Pancreas (tissue), 10 donors: ENCODE data around the gene GULP1. TPM values are rescaled to one million over a fixed set of nuclear protein-coding genes. Genes with fewer than 3 reads are reported as not detected.
"Not testable (repeated sequence)": the region's sequence is repeated elsewhere in the genome, so short reads cannot be mapped to it uniquely, and the experiment has no call there.

Experiments
- ATAC-seq, 4 donors: fragments of 200-7000 bp; cut with Tn5 transposase; one replicate each; pipeline versions ENCODE4 v1.8.0 to v1.9.1; 2020; ENCODE audit warnings: mild to moderate bottlenecking in 4 of 4, moderate library complexity in 4 of 4
- DNase-seq, 6 donors: peaks; one replicate each; pipeline ENCODE4 v3.0.0-alpha.2; 2020
- FAIRE-seq: peaks from 2 replicates; lab custom pipeline; 2012; peaks lifted over from hg19 to GRCh38; lab: Jason Lieb, UNC
- H3K27ac ChIP-seq, 4 donors: fragments of 200-600 bp; sonication (generic); 1 replicate in 3 of 4; 2 replicates in 1 of 4; pipeline versions ENCODE4 v1.5.0 to v1.8.0; 2020
- H3K27me3 ChIP-seq, 4 donors: fragments of 200-600 bp; one replicate each; pipeline ENCODE4 v1.8.0; 2021
- H3K36me3 ChIP-seq, 3 donors: fragments of 200-600 bp; sonication (generic) in 1 of 3; one replicate each; pipeline versions ENCODE4 v1.5.0 to v1.8.0; 2020 to 2021
- H3K4me1 ChIP-seq, 3 donors: fragments of 200-600 bp; one replicate each; pipeline ENCODE4 v1.8.0; 2021
- H3K4me3 ChIP-seq, 4 donors: fragments of 200-600 bp; sonication (generic) in 2 of 4; one replicate each; pipeline versions ENCODE4 v1.5.0 to v1.8.0; 2020 to 2021
- H3K9me3 ChIP-seq, 4 donors: fragments of 200-600 bp; one replicate each; pipeline ENCODE4 v1.8.0; 2021
- WGBS, 2 donors: extraction: QIAGEN DNeasy Blood & Tissue Kit; methylation state at CpG; one replicate each; pipeline ENCODE4 v1.1.7; 2013; 5-methylcytosine and 5-hydroxymethylcytosine counted together
- intact Hi-C, 3 donors: fragments of 100-400 bp; cut with DNase I; formaldehyde crosslinking; loops; one replicate each; pipeline versions ENCODE4 v1.11.1 to v1.14.2; 2022
- polyA plus RNA-seq, 2 donors: library from polyadenylated mRNA; stranded (reverse); fragments of 200-250 nt; gene quantifications; one replicate each; pipeline ENCODE4 v1.2.3, GENCODE V29; 2013
- total RNA-seq, 6 donors: library from RNA; stranded (reverse); fragmentation: NEBNext Ultra II Directional in 4 of 6; extraction: Animal tissue kit (Norgen Biotek cat#: 25700) in 4 of 6; gene quantifications; one replicate each; pipeline versions ENCODE4 v1.2.1 to v1.2.4, GENCODE V29; 2021 to 2023
- TF ChIP-seq, protein P1 (sequence below), 4 donors: fragments of 200-600 bp; sonication (generic) in 3 of 4; IDR thresholded peaks; one replicate each; pipeline versions ENCODE4 v1.5.0 to v1.8.0; 2021; ENCODE audit warnings: antibody characterized with exemption in 4 of 4
- donor health status: healthy with polysubstance abuse.
- donor health status: DM: no; HTN: no; CAD: no; lungs with moderate emphysema.
- donor health status: DM: no; HTN: no; CAD: no.
- donor health status: control.
- donor health status: control.
- donor health status: Bipolar disorder and iron deficiency.
- donor health status: DM: yes; HTN: yes; CAD: no.
- donor health status: DM: no; HTN: no; CAD: no.
- donor health status: DM: no; HTN: no; CAD: no.
- donor health status: DM: yes; HTN: yes; CAD: no.

GULP1 gene
- total and polyA plus RNA-seq, 8 donors = 5.4 to 35.7 (median 17.5) TPM

DNA sequence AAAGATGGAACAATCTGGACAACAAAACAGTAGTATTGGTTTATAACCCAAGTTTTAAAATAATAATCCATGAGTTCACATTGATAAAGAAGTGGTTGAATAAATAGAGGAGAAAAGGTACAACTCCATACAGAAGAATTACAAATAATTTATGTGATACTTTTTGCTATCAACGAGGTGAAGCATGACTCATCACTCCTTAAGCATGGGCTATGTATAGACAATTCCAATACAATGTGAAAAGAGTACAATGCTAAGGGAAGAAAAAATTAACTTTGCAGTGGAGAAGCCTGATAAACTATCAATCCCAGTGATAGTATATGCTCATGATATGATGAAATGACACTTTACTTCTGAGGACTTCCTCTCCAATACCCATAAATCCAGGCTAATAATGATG is 312.9 kb downstream of the GULP1 start:
- H3K9me3 ChIP-seq = no peaks in the 10 kb centered on the region
- FAIRE-seq = no peak
- TF ChIP-seq, protein P1, sequence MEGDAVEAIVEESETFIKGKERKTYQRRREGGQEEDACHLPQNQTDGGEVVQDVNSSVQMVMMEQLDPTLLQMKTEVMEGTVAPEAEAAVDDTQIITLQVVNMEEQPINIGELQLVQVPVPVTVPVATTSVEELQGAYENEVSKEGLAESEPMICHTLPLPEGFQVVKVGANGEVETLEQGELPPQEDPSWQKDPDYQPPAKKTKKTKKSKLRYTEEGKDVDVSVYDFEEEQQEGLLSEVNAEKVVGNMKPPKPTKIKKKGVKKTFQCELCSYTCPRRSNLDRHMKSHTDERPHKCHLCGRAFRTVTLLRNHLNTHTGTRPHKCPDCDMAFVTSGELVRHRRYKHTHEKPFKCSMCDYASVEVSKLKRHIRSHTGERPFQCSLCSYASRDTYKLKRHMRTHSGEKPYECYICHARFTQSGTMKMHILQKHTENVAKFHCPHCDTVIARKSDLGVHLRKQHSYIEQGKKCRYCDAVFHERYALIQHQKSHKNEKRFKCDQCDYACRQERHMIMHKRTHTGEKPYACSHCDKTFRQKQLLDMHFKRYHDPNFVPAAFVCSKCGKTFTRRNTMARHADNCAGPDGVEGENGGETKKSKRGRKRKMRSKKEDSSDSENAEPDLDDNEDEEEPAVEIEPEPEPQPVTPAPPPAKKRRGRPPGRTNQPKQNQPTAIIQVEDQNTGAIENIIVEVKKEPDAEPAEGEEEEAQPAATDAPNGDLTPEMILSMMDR (IDR thresholded peaks at IDR 0.05) = no peak
- no peak for ATAC-seq
- intact Hi-C loops = no loop called here
- H3K4me3 ChIP-seq = no peak overlapping the region
- H3K27me3 ChIP-seq = no peaks in the 10 kb centered on the region
- H3K4me1 ChIP-seq = no peaks in the 10 kb centered on the region
- H3K36me3 ChIP-seq = no peaks in the 10 kb centered on the region
- DNase-seq = no peak
- no peak overlapping the region for H3K27ac ChIP-seq
- WGBS, 2 donors = 71 to 75% methylated on average over 1 of the region's 1 CpG

DNA sequence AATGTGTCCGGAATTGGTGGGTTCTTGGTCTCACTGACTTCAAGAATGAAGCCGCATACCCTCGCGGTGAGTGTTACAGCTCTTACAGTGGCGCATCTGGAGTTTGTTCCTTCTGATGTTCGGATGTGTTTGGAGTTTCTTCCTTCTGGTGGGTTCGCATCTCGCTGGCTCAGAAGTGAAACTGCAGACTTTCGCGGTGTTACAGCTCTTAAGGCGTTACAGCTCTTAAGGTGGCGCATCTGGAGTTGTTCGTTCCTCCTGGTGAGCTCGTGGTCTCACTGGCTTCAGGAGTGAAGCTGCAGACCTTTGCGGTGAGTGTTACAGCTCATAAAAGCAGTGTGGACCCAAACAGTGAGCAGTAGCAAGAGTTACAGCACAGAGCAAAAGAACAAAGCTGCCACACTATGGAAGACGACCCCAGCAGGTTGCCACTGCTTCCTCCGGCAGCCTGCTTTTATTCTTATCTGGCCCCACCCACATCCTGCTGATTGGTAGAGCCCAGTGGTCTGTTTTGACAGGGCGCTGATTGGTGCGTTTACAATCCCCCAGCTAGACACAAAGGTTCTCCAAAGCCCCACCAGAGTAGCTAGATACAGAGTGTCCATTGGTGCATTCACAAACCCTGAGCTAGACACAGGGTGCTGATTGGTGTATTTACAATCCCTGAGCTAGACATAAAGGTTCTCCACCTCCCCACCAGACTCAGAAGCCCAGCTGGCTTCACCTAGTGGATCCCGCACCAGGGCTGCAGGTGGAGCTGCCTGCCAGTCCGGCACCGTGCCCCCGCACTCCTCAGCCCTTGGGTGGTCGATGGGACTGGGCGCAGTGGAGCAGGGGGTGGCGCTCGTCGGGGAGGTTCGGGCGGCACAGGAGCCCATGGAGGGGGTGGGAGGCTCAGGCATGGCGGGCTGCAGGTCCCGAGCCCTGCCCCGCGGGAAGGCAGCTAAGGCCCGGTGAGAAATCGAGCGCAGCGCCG is 314.2 kb downstream of the GULP1 start:
- H3K27me3 ChIP-seq, intact Hi-C loops, H3K9me3 ChIP-seq, H3K4me3 ChIP-seq, ATAC-seq, H3K4me1 ChIP-seq, H3K36me3 ChIP-seq, H3K27ac ChIP-seq, FAIRE-seq: not testable (repeated sequence)
- peak in 1 of 6 donors; percentile 44 for DNase-seq
- 96% methylated on average over 32 to 33 of the region's 39 CpGs for WGBS, 2 donors

DNA sequence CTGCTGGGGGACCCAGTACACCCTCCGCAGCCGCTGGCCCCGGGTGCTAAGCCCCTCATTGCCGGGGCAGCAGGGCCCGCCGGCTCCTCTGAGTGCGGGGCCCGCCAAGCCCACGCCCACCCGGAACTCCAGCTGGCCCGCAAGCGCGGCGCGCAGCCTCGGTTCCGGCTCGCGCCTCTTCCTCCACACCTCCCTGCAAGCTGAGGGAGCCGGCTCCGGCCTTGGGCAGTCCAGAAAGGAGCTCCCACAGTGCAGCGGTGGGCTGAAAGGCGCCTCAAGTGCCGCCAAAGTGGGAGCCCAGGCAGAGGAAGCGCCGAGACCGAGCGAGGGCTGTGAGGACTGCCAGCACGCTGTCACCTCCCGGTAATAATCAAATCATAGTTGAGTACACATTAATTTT is 314.9 kb downstream of the GULP1 start:
- H3K27me3 ChIP-seq, H3K4me3 ChIP-seq, H3K9me3 ChIP-seq, H3K27ac ChIP-seq, FAIRE-seq, ATAC-seq, intact Hi-C loops, H3K36me3 ChIP-seq, H3K4me1 ChIP-seq: not testable (repeated sequence)
- WGBS, 2 donors = 92 to 97% methylated on average over 30 of the region's 30 CpGs
- peak in 1 of 6 donors; percentile 37 for DNase-seq

DNA sequence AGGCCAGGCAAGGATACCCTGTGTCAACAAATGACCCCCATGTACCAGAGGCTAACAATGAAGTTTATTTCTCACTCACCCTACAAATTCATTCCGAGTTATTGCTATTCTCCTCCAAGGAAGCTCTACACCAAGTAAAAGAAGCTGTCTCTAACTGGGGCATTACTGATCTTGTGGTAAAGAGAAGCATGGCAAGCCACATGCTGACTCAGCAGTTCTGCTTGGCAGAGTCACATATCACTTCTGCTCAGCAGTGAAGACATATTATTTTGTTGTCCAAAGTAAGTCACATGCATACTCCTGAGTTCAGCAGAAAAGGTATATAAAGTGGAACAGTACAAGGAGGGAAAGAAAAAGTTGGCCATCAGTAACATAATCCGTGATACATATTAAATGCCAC is 315.8 kb downstream of the GULP1 start:
- Histone ChIP-seq H3K4me1 (no peaks in the 10 kb centered on the region), H3K36me3 (no peaks in the 10 kb centered on the region), H3K9me3 (no peaks in the 10 kb centered on the region), H3K27me3 (no peaks in the 10 kb centered on the region), H3K27ac (no peak overlapping the region), H3K4me3 (no peak overlapping the region)
- intact Hi-C loops = no loop called here
- TF ChIP-seq, protein P1 (IDR thresholded peaks at IDR 0.05) = no peak
- FAIRE-seq = no peak
- 39 to 40% methylated on average over 2 of the region's 2 CpGs for WGBS, 2 donors
- no peak for DNase-seq
- peak in 1 of 4 donors; percentile 24 for ATAC-seq

DNA sequence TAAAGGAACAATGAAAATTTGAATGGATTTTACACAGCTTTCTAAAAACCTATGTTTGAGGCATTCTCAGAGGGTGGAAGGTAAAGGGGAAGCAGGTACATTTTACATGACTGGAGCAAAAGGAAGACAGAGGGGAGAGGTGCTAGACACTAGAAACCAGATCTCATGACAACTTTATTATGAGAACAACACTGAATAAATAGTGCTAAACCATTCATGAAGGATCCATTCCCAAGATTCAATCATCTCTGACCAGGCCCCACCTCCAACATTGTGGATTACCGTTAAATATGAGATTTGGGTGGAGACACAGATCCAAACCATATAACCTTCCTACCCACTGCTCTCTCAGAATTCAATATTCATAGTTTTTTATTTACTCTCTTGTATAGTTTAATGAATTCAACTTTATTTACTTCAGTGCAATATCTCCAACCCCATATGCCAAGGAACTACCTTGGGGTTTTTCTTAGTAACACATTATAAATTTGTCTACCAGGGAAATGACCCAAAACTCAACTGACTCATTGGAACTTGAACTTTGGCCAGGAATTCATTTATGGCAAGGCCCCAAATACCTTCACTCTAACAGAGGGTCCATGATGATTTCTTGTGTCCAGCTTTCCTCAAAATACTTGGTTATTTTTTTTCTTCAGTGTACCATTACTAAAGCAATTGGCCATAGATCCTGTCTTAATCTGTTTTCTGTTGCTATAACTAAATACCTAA is 317.8 kb downstream of the GULP1 start:
- Histone ChIP-seq H3K9me3 (no peaks in the 10 kb centered on the region), H3K27ac (no peak overlapping the region), H3K27me3 (no peaks in the 10 kb centered on the region), H3K36me3 (no peaks in the 10 kb centered on the region), H3K4me1 (no peaks in the 10 kb centered on the region), H3K4me3 (no peak overlapping the region)
- TF ChIP-seq, protein P1 (IDR thresholded peaks at IDR 0.05) = no peak
- 95 to 96% methylated on average over 1 of the region's 1 CpG for WGBS, 2 donors
- ATAC-seq = no peak
- intact Hi-C loops = no loop called here
- FAIRE-seq = no peak
- no peak for DNase-seq
